AG08396 (cell line): ENCODE data around the gene C9orf152.

Experiments
- DNase-seq: peaks from one replicate; pipeline ENCODE4 v3.0.0; 2012; ENCODE audit warnings: low spot score, mixed read lengths

Gene C9orf152

DNA sequence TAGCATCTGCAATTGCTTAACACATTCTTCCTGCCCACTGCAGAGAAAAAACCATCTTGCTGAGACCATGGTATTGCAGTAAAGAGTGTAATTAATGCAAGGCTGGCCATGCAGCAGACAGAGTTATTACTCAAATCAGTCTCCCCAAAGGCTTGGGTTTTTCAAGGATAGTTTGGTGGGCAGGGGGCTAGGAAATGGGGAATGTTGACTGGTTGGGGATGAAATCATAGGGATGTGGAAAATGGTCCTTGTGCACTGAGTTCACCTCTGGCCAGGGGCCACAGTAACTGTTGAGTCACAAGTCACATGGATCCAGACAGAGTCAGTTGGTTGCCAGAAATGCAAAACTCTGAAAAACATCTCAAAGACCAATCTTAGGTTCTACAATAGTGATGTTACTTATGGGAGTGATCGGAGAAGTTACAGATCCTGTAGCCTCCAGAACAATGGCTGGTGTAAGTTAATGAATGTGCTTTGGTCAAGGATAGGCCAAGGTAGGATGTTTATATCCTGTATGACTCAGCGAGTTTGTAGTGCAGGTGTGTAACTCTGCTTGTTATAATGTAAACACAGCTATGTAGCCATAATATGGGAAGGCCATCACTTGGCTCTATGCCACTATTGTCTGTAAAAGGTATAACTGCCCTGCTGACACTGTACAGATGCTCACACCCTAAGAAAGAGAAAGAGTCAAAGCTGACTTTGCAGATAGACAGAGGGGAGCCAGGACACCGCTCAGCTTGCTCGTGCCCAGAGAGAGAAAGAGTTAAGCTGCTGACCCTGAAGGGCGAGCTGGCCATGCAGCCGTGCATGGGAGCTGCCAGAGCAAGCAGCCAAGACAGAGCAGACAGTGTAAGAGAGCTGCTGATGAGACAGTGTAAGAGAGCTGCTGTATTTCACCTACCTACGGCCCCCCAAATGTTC lies 27.2 kb downstream of the C9orf152 start:
- DNase-seq, result peak; percentile 30

DNA sequence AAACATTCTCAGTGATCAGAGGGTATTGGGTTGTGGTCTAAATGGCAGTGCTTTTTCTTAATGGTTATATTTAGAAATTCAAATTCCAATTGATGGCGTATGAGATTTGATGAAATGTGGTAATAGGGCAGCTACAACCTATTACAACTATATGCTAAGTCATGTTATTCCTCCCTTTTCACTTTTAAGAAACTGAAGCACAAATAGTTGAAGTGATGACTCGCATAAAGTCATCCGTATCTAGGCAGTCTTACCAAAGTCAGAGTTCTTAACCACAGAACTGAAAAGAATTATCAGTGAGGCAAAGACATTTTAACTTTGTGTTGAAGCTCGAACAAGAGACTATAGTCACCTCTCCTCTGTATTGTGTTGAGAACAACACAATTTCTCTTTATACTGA lies 28.2 kb downstream of the C9orf152 start:
- no peak for DNase-seq

- DNase-seq, result no peak
Observed at GRCh38 chr9:110178281-110178680, 29.7 kb downstream of the C9orf152 start.

DNA sequence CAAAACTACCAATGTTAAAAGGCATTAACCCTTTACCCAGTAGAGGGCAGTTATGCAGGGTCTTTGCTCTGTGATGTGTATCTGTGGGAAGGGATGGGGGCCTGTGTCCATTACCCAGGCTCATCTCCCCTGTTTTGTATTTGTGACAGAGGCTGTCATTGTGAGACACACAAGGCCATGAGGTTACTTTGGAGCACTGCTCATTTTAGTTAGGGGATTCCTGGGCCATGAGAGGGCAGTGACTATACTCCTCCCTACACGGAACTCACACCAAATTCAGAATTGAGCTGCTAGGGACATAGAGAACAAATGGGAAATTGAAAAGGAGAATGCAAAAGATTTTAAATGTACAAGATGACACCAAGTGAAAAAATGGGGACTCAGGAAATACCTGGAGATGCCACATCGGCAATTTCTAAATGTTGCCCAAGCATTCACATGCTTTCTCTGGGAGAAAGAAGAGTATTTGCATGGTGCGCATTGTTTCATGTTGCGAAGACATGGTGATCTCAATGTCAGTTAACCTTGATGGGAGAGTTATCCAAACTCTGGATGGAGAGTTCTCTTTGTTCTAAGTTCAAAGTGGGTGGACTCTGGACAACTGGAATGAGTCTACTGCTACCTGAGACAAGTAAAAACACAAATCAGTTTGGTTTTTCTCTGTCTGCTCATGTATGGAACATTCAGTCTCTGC lies 32.5 kb downstream of the C9orf152 start:
- no peak for DNase-seq

DNA sequence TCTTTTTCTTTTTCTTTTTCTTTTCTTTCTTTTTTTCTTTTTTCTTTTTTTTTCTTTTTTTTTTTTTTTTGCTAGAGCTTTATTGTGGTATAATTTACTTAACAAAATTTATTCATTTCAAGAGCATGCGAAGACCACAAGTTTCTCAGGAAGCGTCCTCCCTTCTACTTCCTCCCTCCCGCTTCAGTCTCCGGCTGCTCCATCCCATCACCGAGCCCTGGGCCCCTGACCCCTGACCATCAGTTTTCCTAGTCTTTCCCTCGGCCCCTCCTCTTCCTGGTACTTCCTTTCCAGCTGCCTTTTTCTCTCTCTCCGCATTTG lies 34.7 kb downstream of the C9orf152 start:
- no peak for DNase-seq

GRCh38 chr9:110170357-110171257 lies 37.4 kb downstream of the C9orf152 start:
- no peak for DNase-seq

DNA sequence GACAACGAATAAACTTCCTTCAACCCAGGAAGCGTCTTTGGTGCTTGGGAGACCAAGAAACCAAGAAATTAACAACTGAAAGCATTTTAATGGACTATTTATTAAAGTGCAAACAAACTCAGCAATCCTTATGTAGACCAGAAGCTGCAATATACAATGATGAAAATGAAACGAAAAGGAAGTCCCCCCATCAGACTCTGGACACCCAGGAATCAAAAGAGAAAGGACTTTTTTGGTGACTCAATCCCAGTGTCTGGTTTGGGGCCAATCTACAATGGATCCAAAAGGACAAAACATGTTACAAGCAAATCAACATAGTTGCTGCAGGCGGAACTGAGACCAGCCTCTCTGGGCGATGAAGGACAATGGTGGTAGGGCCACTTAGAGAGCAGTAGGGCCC lies 39.5 kb downstream of the C9orf152 start:
- no peak for DNase-seq

- no peak for DNase-seq
Observed at GRCh38 chr9:110161940-110162339, 46.0 kb downstream of the C9orf152 start.

GRCh38 chr9:110160685-110161084 lies 47.3 kb downstream of the C9orf152 start:
- no peak for DNase-seq

DNA sequence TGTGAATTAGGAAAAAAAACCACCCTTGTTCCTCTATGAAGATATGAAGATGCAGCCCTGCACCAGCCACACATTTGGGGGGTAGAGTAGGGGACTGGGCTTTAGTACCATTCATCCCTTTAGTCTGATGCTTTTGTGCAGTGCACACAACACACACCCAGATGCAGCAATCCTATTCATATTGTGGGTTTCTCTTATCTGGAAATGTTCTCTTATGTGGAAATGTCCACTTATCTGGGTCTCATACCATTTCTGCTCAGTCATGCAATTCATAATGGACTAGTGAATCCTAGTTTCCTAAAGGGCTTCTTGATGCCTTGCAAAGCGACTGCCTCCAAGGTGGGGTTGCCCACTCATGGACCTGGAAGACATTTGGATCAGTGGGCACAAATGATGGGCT lies 47.8 kb downstream of the C9orf152 start:
- DNase-seq, result no peak

DNA sequence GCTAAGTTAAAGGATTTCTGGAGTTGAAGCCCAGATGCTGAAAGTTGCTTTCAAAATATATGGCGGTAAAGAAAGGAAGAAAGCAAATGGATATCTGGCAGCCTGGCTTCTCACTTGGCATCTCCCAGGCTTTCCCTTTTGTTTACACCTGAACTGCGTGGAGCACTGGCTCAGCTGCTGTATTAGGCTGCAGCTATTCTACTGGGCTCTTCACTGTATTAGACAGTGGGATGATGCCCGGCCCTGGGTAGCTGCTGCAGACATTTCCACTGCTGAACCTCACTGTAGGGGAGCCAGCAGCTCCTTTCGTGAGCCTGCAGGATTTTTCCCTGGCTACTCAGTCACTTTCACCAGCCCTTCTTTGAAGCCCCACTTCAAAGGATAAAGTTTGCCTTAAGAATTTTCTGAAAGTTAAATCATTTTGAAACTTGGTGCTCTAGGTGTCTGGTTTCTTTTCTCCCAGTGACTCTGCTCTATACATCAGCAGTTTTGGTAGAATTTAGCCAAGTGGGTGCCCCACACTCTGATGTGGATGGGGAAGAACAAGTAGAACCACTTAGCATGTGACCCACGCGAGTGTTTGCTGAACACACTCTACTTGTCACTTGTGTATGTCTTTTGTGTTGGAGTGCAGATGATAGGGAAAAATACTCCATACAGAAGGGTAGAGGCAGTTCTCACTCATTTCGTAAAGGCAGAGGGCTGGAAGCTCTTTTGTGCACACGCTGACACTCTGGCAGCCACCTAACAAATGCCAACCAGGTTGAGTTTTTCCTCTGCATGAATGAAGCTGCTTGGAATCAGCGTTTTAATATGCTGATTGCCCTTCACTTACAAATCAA lies 49.9 kb downstream of the C9orf152 start:
- DNase-seq, result no peak

DNA sequence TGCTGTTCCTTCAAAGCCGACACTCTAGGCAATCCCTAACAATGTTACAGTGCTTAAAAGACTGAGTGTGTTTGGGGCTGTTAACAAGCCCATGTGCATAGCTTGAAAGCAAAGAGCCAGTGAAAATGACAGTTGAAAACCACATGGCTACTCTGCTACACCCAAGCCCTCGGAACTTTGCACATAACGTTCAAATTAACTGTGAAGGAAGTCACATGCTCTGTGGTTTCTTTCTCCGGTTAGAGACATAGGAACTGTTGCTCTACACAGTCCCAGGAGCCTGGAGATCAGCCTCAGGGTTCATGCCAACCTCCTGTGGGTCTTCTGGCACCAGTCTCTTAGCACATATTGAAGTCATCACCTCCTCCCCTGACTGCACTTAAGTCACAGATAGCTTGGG lies 51.1 kb downstream of the C9orf152 start:
- DNase-seq, result peak; percentile 17

- DNase-seq, result no peak
Observed at GRCh38 chr9:110156416-110156815, 51.5 kb downstream of the C9orf152 start.

- no peak for DNase-seq
Observed at GRCh38 chr9:110155751-110156150, 52.2 kb downstream of the C9orf152 start.

- DNase-seq, result no peak
Observed at GRCh38 chr9:110153431-110153830, 54.5 kb downstream of the C9orf152 start.

DNA sequence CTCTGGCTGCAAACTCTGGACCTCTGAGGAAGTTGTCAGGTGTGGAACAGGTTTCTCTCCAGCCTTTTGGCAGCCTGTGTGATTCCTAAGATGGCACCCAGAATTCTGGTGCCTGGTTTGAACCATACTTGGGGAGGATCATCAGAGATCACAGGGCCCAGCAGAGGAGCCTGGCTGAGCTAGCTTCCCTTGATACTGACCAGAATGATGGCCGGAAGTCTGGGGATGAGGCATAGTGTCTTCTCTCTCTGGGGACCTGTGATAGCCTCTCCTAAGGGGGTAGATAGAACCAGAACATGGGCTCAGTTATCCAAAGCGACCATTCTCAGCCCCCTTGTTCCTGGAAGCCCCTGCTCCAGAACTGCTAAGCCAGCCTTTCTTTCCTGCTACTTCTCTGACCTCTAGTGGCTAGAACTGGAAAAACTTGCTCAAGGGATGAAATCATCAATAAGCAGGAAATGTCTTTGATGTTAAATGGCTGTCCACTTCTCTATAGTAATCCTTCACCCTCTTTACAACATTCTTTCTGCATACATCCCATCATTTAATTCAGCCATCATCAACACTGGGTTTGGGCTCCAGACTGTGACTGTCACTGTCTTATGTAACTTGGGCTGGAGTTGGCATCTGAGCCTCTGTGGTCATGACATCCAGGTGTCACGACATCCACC lies 55.1 kb downstream of the C9orf152 start:
- peak; percentile 32 for DNase-seq
